Measurements from ENCODE around the gene ECT2L. TPM values are rescaled to one million over a fixed set of nuclear protein-coding genes. Genes with fewer than 3 reads are reported as not detected.

The ECT2L gene
- total and polyA plus RNA-seq, 2 donors (not counting 3 experiments of a cell fraction or from before 2014, with no cell fraction given), result not detected

DNA sequence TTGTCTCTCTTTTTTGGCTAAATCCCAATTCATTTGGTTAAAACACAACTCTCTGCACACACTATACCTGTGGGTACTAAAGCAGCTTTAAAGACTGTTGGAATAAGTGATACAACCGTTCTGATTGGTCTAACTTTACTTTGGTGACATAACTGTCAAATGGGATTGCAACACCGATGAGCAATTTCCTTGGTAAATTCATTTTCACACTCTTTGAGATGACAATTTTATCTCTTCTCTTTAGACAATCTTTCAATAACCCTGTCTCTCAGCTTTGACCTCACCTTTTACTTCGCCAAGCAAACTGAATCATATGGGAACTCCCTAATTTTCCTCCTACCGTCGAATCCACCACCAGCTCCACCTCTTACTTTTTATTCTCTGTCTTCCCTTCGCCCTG, 60.8 kb downstream of the ECT2L start:
- Histone ChIP-seq H3K27ac (ENCODE audit: insufficient read depth, low read depth, low read length) (no peak overlapping the region), H3K9ac (replicated peaks; ENCODE audit: extremely low read depth, insufficient read depth, low read length) (no peak overlapping the region), H4K20me1 (replicated peaks; ENCODE audit: control insufficient read depth, extremely low read depth, insufficient read depth, low read length) (no peaks in the 10 kb centered on the region), H2AFZ (ENCODE audit: low read depth, low read length) (no peak overlapping the region), H3K9me3 (replicated peaks; ENCODE audit: control insufficient read depth, insufficient read depth, low read length) (no peaks in the 10 kb centered on the region), H3K27me3 (ENCODE audit: control insufficient read depth in 2 of 2, insufficient read depth in 2 of 2, low read length in 2 of 2) (peaks cover 0 to 6% of the 10 kb centered on the region in 2 experiments), H3K79me2 (ENCODE audit: control insufficient read depth, insufficient read depth, low read length) (no peaks in the 10 kb centered on the region), H3K36me3 (ENCODE audit: control insufficient read depth in 2 of 2, extremely low read depth in 1 of 2, insufficient read depth in 2 of 2, low read length in 2 of 2) (no peaks in the 10 kb centered on the region), H3K4me1 (ENCODE audit: control insufficient read depth, extremely low read depth, insufficient read depth, low read length) (no peaks in the 10 kb centered on the region), H3K9me1 (replicated peaks; ENCODE audit: control insufficient read depth, extremely low read depth, insufficient read depth, low read length) (no peaks in the 10 kb centered on the region), H3K4me2 (ENCODE audit: insufficient read depth, low read length) (no peak overlapping the region), H3K4me3 (replicated peaks in 1 of 3; ENCODE audit: insufficient read depth in 1 of 3, low read depth in 1 of 3, low read length in 3 of 3) (no peak overlapping the region)
- DNase-seq (ENCODE audit: low read depth, low spot score), result no peak
- TF ChIP-seq POLR2A (IDR thresholded peaks at IDR 0.05; ENCODE audit: low read depth, low read length) (no peak), MYC (IDR thresholded peaks at IDR 0.05; ENCODE audit: low read depth, low read length) (no peak), POLR2AphosphoS5 (IDR thresholded peaks at IDR 0.05; ENCODE audit: insufficient read depth, low read depth, low read length) (no peak), EZH2 (IDR thresholded peaks at IDR 0.05; ENCODE audit: borderline replicate concordance, low read depth, low read length, severe bottlenecking) (no peak), FOS (IDR thresholded peaks at IDR 0.05; ENCODE audit: borderline replicate concordance, insufficient read depth, low read length) (no peak), JUN (IDR thresholded peaks at IDR 0.05; ENCODE audit: borderline replicate concordance, insufficient read depth, insufficient read length, low read depth) (no peak), GATA2 (IDR thresholded peaks at IDR 0.05; ENCODE audit: insufficient read depth, insufficient read length, low read depth, low read length) (no peak)
- TF ChIP-seq, protein P1, sequence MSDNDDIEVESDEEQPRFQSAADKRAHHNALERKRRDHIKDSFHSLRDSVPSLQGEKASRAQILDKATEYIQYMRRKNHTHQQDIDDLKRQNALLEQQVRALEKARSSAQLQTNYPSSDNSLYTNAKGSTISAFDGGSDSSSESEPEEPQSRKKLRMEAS (IDR thresholded peaks at IDR 0.05; ENCODE audit: insufficient read depth, insufficient read length), result no peak
- TF ChIP-seq, protein P2, sequence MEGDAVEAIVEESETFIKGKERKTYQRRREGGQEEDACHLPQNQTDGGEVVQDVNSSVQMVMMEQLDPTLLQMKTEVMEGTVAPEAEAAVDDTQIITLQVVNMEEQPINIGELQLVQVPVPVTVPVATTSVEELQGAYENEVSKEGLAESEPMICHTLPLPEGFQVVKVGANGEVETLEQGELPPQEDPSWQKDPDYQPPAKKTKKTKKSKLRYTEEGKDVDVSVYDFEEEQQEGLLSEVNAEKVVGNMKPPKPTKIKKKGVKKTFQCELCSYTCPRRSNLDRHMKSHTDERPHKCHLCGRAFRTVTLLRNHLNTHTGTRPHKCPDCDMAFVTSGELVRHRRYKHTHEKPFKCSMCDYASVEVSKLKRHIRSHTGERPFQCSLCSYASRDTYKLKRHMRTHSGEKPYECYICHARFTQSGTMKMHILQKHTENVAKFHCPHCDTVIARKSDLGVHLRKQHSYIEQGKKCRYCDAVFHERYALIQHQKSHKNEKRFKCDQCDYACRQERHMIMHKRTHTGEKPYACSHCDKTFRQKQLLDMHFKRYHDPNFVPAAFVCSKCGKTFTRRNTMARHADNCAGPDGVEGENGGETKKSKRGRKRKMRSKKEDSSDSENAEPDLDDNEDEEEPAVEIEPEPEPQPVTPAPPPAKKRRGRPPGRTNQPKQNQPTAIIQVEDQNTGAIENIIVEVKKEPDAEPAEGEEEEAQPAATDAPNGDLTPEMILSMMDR (IDR thresholded peaks at IDR 0.05; ENCODE audit: extremely low read depth in 1 of 2, insufficient read depth in 1 of 2, low read depth in 1 of 2, low read length in 2 of 2), result no peak
- CTCF ChIA-PET, result no interaction called here
- BruUV-seq (replicated peaks), result no TSS peak
- intact Hi-C loops (cut with micrococcal nuclease) (loop anchor here (10.0 kb wide), 1 partner anchor 642 kb away; the partner anchor contains the start of gene PBOV1), dilution Hi-C loops (cut with MboI; ENCODE audit: extremely low pct_ligation_motif_present, low sequenced_read_pairs) (no loop called here)
- no peak for FAIRE-seq
- POLR2A ChIA-PET, result no interaction called here

Measured in endothelial cell of umbilical vein (primary cell).